Skeletal muscle satellite cell (primary cell): ENCODE data around the gene SUN5.

Experiments
- H3K27me3 ChIP-seq: 2 replicates; pipeline ENCODE4 v1.7.0; 2013; ENCODE audit warnings: low read length; ENCODE audit not compliant: control insufficient read depth, insufficient read depth
- H3K36me3 ChIP-seq: 2 replicates; pipeline ENCODE4 v1.7.0; 2013; ENCODE audit warnings: mild to moderate bottlenecking, control low read depth, low read length; ENCODE audit not compliant: insufficient read depth
- H3K4me1 ChIP-seq: 2 replicates; pipeline ENCODE4 v1.7.0; 2013; ENCODE audit warnings: low read length; ENCODE audit not compliant: control insufficient read depth, insufficient read depth
- H3K4me2 ChIP-seq: 2 replicates; pipeline ENCODE4 v1.7.0; 2013; ENCODE audit warnings: mild to moderate bottlenecking, low read length
- H3K4me3 ChIP-seq: 2 replicates; pipeline ENCODE4 v1.7.0; 2013; ENCODE audit warnings: low read length
- H3K9ac ChIP-seq: 2 replicates; pipeline ENCODE4 v1.7.0; 2013; ENCODE audit warnings: mild to moderate bottlenecking, low read depth, low read length, moderate library complexity
- H3K9me3 ChIP-seq: replicated peaks from 2 replicates; pipeline ENCODE4 v1.7.0; 2013; ENCODE audit warnings: mild to moderate bottlenecking, control low read depth, low read length

SUN5 gene

DNA sequence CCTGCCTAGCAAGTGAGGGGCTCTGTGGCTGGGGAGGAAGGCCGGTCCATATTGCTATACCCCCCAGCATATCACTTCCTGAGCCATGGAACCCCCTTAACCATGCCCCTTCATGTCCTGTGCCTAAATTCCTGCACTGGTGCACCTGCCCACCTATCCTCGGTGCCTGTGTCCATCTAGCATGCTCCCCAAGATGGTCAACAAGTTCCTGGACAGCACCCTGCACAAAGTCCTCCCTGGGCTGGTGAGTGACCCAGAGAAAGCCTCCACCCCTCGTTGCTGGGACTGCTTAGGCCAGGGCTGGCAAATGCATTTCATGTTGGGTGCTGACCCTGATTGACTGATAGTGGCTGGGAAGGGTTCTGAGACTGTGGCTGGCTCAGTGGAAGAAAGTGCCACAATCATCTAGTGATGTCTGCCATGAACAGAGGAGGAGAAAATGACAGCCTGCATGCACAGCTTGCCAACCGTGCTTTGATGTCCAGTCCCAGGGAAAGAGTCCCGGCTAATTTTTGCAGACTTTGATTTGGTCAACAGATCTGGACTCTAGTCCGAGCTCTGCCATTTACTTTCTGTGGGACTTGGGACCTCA is 30.8 kb upstream of the SUN5 start:
- Histone ChIP-seq H3K27me3 (peaks cover 23% of the 10 kb centered on the region), H3K9ac (no peak overlapping the region), H3K4me1 (no peaks in the 10 kb centered on the region), H3K9me3 (no peaks in the 10 kb centered on the region), H3K36me3 (no peaks in the 10 kb centered on the region), H3K4me3 (no peak overlapping the region), H3K4me2 (no peak overlapping the region)

DNA sequence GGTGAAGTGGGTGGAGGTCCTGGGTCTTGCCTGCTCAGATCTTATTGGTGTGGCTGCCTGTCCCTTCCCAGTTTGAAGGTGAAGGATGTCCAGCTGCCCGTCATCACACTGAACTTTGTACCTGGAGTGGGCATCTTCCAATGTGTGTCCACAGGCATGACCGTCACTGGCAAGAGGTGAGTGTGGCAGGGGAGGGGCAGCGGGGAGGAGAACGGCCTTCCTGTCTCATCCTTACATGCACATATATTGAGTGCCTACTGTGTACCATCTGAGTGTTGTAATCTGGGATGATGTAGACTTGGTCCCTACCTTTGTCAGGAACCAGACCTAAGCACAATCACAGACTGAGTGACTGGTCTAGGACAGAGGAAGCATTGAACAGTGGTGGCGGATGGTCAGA is 29.9 kb upstream of the SUN5 start:
- Histone ChIP-seq H3K27me3 (peaks cover 20% of the 10 kb centered on the region), H3K4me3 (no peak overlapping the region), H3K36me3 (no peaks in the 10 kb centered on the region), H3K4me2 (no peak overlapping the region), H3K9me3 (no peaks in the 10 kb centered on the region), H3K4me1 (no peaks in the 10 kb centered on the region), H3K9ac (no peak overlapping the region)

DNA sequence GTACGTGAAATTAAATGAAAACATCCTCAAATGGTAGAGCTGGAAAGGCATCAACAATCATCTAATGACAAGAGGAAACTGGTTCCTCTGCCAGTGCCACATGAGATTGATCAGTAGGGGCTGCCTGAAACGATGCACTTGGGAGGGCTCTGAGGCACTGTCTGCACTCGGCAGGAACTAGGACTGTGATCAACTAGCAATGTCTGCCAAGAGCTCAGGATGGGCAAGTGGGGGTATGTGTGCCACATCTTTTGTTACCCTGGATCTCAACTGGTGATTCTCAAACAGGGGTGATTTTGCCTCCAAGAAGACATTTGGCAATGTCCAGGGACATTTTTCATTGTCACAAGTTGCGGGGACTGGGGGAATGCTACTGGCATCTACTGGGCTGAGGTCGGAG is 29.1 kb upstream of the SUN5 start:
- Histone ChIP-seq H3K36me3 (no peaks in the 10 kb centered on the region), H3K9me3 (no peaks in the 10 kb centered on the region), H3K4me1 (no peaks in the 10 kb centered on the region), H3K27me3 (peaks cover 20% of the 10 kb centered on the region), H3K4me3 (no peak overlapping the region), H3K9ac (no peak overlapping the region), H3K4me2 (no peak overlapping the region)

DNA sequence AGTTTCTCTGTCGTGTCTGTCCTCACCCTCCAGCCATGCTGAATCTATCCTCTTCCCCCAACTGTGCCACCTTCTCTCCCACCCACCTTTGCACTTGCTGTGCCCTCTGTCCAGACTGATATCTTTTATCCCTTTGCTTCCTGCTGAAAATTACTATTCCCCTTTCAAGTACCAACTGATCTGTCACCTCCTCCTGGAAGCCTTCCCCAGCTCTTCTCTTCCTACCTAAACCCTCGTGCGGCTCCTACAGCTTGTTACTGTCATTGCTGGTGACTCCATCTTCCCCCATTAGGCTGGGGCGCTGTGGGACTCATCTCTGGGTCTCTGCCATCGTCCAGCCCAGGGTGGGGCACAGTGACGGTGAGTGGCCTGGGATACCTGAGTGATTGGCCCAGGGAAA is 28.3 kb upstream of the SUN5 start:
- Histone ChIP-seq H3K4me3 (no peak overlapping the region), H3K9ac (no peak overlapping the region), H3K27me3 (peaks cover 17% of the 10 kb centered on the region), H3K9me3 (no peaks in the 10 kb centered on the region), H3K4me1 (no peaks in the 10 kb centered on the region), H3K4me2 (no peak overlapping the region), H3K36me3 (no peaks in the 10 kb centered on the region)

DNA sequence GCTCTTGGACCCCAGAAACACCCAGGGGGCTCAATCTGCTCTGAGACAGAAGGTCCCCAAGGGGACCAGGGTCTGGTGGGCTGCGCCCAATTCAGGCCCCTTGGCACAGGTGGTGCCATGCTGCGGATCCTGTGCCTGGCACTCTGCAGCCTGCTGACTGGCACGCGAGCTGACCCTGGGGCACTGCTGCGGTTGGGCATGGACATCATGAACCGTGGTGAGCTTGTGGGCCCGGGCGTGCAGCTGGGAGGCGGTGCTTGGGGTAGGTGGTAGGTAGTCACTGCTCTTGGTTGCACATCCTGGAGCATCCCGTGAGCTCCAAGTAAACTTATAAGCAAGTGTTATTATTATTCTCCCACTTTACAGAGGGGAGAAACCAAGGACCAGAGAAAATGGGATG is 27.3 kb upstream of the SUN5 start, which contains the start of gene BPIFB6:
Gene BPIFB6, plus strand, starts transcription at position 118 of the 400 bp plus-strand sequence. Its CDS starts 0 bp downstream, at position 118.
- Histone ChIP-seq H3K9ac (no peak within 1 kb of the TSS), H3K4me2 (no peak within 1 kb of the TSS), H3K27me3 (peaks cover 10% of the 10 kb centered on the region), H3K9me3 (no peaks in the 10 kb centered on the region), H3K36me3 (no peaks in the 10 kb centered on the region), H3K4me1 (no peaks in the 10 kb centered on the region), H3K4me3 (no peak within 1 kb of the TSS)

DNA sequence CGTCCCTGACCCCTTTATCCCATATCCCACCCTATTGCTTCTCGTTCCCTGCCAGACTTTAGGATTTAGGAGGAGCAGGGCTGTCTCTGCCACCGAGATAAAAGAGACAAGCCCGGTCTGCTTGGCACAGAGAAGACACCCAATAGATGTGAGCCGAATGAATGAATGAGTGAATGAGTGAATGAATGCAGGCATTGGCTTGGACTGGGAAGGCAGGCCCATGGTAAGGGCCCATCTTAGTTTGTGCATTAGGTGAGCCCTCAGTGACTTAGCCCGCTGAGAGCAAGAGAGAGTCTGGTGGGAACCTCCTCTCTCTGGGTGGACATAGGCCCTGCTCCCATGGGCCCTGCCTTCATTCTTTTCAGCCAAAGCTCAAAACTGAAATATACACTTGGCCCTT is 26.3 kb upstream of the SUN5 start:
- Histone ChIP-seq H3K27me3 (peaks cover 10% of the 10 kb centered on the region), H3K9ac (no peak overlapping the region), H3K36me3 (no peaks in the 10 kb centered on the region), H3K4me1 (no peaks in the 10 kb centered on the region), H3K4me3 (no peak overlapping the region), H3K9me3 (no peaks in the 10 kb centered on the region), H3K4me2 (no peak overlapping the region)

DNA sequence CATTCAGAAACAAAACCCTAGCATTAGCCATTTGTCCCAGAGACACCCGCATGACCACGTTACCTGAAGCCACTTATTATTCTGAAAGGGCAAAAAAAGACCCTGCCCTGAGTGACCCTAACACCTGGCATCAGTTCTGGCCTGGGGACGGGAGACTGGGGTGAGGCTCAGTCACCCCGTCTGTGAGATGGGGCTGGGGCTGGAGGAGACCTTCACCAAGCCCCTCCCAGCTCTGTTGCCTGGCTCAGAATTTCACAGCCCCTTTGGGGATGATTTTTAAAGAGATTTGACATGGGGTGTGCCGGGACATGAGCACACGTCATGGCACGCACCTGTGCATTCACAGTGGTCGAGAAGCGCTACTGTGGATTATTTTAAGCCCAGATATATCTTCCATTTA is 25.8 kb upstream of the SUN5 start:
- H3K4me2 ChIP-seq, result no peak overlapping the region
- H3K9ac ChIP-seq, result no peak overlapping the region
- H3K9me3 ChIP-seq, result no peaks in the 10 kb centered on the region
- H3K4me3 ChIP-seq, result no peak overlapping the region
- H3K27me3 ChIP-seq, result peaks cover 10% of the 10 kb centered on the region
- H3K36me3 ChIP-seq, result no peaks in the 10 kb centered on the region
- no peaks in the 10 kb centered on the region for H3K4me1 ChIP-seq

DNA sequence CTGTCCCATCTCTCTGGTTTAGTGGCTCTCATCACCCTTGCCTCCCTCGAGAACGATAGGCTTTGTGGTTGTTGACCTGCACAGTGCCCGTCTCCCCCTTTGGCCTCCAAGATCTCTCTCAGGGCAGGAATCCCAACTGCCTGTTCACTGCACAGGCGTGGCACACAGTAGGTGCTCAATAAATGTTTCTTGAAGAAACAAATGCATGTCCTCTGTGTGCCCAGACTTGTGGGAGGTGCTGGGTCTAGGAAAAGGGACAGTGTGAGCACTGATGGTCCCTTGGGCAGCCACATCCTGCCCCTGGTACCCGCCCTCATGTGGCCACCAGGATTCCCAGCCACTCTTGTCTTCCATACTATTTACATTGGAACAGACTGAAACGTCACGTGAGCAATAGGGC is 24.6 kb upstream of the SUN5 start:
- H3K4me2 ChIP-seq, result no peak overlapping the region
- H3K9ac ChIP-seq, result no peak overlapping the region
- peaks cover 10% of the 10 kb centered on the region for H3K27me3 ChIP-seq
- no peak overlapping the region for H3K4me3 ChIP-seq
- H3K4me1 ChIP-seq, result no peaks in the 10 kb centered on the region
- no peaks in the 10 kb centered on the region for H3K36me3 ChIP-seq
- H3K9me3 ChIP-seq, result no peaks in the 10 kb centered on the region

DNA sequence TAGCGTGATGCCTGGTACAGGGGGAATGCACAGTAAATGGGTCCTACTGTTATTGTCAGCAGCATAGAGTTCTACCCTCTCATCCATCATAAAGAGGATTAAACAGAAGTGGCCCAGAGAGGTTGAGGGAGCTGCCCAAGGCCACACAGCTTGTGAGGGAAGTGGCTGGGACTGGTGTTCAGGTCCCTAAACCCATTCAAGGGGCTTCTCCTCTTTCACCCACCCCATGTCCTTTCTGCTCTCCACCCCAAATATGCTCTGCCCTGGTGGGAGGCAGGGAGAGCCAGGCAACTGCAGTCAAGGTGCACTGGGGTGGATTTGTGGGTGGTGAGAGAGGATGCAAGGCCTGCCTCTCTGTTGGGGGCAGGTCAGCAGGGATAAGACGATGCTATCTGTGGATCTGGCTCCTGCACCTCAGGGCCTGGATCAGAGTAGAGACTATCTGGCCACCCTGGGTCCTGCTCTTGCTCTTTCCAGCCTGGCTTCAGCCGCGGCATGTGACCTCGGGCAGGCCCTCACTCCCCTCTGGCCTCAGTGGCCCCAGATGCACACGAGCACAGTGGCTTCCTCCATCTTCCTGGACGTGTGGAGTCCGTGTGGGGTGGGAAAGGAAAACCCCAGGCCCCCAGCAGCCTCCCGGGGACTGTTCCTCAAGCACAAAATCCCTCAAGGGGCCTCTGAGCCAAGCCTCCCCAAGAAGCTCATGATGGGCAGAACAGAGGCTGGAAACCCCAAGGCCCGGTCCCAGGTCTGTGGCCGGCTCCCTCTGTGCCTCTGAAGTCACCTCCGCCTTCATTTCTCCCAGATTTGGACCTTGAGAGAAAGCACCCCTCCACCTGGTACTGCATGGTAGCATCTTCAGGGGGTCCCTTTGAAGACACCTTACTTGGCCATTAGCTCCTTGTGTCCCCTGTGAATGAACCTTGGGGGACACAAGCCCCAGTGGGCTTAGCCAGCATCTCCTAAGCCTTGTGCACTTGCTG is 23.8 kb upstream of the SUN5 start:
- no peaks in the 10 kb centered on the region for H3K36me3 ChIP-seq
- no peak overlapping the region for H3K9ac ChIP-seq
- H3K4me2 ChIP-seq, result no peak overlapping the region
- H3K27me3 ChIP-seq, result peaks cover 7% of the 10 kb centered on the region
- no peaks in the 10 kb centered on the region for H3K4me1 ChIP-seq
- H3K9me3 ChIP-seq, result no peaks in the 10 kb centered on the region
- H3K4me3 ChIP-seq, result no peak overlapping the region

DNA sequence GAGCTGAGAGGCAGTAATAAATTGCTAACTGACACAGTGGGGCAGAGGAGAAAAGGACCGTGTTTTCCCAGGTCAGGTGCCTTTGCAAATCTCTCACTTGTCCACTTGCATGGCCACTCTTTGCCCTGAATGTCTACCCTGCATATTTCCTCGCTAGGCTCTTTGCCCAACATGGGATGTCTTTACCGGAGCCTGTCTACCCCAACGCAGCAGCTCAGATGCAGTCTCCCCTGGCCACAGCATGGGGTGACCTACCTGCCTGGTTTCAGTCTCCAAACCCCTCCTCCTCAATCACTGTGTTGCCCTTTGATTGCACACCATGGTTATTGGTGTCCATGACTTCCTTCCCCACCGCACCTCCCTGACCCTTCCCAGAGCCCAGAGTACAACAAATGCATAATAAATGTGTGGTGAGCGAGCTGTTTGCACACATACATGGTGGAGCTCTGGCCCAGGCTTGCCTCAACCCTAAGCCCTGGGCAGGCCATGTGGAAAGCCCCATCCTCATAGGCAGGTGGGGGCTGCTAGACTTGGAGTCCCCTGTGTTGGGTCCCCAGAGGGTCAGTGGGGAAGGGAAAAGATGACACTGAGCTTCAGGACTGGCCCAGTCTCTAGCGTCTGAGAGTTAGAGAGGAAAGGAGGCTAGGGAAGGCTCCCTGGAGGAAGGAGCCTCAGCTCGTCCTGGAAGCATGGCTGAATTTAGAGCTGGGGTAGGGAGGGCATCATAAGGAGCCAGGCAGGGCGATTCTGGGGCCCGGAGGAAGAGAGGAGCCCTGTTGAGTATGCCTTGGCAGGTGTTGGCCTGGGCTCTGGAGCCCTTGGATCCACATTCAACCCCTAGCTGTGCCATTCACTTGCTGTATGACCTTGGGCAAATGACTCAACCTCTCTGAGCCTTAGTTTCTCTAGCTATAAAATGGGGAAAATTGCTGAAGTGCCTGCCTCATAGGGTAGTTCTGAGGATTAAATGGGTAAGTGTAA is 22.8 kb upstream of the SUN5 start:
- peaks cover 14% of the 10 kb centered on the region for H3K27me3 ChIP-seq
- no peaks in the 10 kb centered on the region for H3K4me1 ChIP-seq
- H3K9ac ChIP-seq, result no peak overlapping the region

More for the DNA sequence above, 22.8 kb upstream of the SUN5 start:
- H3K9me3 ChIP-seq, result no peaks in the 10 kb centered on the region
- H3K36me3 ChIP-seq, result no peaks in the 10 kb centered on the region
- H3K4me3 ChIP-seq, result no peak overlapping the region
- no peak overlapping the region for H3K4me2 ChIP-seq
